ACHN (cell line): ENCODE data around the gene SAXO1.

Experiments used
- DNase-seq: peaks from one replicate; pipeline ENCODE4 v3.0.0-alpha.2; 2015
- in situ Hi-C: cut with HindIII; loops from 2 replicates; pipeline ENCODE4 v1.10.0; 2017; ENCODE audit warnings: low sequenced_read_pairs, low pct_ligation_motif_present, low pct_unique_long_range_greater_than_20kb

The SAXO1 gene

DNA sequence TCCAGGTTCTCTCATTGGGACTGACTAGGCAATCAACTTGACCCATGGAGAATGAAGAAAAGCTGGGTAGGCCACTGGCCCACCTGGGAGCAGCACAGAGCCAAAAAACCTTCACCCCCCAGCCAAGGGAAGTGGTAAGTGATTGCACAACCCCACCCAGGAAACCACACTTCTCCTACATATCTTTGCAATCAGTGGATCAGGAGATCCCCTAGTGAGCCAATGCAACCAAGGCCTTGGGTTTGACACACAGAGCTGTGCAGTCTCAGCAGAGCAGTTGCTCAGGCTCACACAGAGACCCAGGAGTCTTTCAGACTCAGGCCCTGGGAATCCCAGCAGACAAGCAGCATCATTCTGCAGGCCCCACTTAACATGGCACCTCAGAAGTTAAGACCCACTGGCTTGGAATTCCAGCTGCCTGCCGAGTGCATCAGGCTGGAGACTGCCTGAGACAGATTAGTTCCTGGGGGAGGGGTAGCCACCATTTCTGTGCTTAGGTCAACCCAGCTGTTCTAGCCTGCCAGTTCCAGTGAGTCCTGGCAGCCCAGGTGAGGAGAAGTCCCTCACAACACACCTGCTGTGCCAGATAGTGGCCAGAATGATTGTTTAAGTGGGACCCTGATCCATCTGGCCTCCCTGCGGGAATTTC lies 136.4 kb downstream of the SAXO1 start:
- DNase-seq: no peak
- in situ Hi-C loops: no loop called here

DNA sequence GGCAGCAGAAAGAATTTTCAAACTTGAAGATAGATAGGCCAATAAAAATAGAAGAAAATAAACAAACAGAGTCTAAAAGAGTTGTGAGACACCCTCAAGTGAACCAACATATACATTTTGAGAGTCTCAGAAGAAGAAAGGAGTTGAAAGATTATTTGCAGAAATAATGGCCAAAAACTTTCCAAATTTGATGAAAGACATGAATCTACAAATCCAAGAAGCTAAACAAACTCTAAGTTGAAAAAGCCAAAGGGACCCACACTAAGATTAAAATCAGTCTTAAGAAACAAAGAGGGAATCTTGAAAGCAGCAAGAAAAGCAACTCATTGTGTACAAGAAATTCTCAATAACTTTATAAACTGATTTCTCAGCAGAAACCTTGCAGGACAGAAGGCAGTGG lies 137.0 kb downstream of the SAXO1 start:
- DNase-seq: no peak
- in situ Hi-C loops: no loop called here

DNA sequence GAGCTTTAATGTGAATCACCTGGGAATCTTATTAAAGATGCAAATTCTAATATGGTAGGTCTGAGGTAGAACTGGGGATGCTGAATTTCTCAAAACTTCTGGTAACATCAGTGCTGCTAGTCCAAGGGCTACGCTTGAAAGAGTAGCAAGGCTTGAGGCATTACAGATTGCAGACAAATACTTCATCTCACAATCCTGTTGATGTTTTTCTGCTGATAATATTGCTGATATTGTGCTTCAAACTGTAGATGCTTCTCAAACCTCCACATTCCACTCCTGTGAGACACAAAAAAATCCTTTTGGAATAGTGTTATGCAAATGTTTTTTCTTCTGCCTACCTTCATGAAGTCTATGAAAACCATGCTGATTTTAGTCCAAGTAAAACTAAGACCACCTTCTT lies 139.5 kb downstream of the SAXO1 start:
- in situ Hi-C loops: no loop called here
- no peak for DNase-seq

DNA sequence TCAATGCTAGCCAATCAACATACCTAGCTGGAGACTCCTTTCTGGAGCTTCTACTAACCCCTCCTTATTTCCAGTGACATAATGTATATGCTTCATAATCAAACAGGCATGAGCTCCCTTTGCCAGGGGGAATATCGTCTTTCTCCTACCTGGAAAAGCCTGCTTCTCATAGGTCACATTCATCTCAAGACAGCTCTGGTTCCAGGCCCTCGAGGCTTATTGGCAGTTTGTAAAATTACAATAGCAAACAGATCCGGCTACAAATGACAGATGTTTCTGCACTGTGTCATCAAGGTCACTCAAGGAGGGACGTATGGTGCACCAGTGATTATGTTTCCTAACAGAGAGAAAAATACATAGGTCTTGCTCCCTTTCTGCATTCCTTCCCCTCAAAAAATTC lies 140.0 kb downstream of the SAXO1 start:
- DNase-seq: no peak

DNA sequence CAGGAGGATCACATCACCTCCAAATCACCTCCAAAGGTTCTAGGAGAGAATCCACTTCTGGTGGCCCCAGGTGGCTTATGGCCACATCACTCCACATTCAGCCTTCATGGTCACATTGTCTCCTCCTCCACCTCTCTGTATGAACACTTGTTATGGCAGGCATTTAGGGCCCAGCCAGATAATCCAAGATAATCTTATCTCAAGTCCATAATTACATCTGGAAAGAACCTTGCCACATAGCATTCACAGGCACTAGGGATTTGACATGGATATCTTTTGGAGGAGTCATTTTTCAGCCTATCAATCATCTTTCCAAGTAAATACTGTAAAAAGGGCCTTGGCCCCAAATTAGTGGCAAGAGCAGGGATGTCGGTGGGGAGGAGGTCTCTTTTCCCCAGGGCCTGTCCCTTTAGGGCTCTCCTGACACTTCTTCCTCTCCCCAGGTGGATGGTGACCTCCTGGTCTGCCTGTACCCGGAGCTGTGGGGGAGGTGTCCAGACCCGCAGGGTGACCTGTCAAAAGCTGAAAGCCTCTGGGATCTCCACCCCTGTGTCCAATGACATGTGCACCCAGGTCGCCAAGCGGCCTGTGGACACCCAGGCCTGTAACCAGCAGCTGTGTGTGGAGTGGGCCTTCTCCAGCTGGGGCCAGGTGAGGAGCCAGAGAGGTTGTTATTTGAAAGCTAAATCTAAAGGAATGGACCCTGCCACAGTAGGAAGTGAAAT lies 140.9 kb downstream of the SAXO1 start:
- DNase-seq: no peak
- in situ Hi-C loops: no loop called here

More for the DNA sequence above, 140.0 kb downstream of the SAXO1 start:
- in situ Hi-C loops: no loop called here

DNA sequence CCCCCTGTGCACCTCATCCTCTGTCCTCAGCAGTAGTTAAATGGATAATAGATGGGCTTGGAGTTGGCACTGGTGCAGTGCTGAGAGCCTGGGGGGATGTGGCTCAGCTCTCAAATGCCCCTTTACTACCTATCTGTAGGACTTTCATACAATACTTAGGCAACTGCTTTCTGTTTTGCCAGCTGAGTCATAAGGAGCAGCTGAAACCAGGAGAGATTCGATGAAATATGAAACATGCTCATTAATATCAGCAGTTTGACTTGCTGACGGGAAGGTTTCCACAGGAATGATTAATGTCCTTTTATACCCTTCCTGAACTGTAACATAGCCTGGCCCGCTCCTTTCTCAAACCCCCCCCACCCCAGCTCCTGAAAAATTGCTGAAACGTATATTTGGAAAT lies 142.6 kb downstream of the SAXO1 start:
- in situ Hi-C loops: no loop called here
- DNase-seq: no peak

DNA sequence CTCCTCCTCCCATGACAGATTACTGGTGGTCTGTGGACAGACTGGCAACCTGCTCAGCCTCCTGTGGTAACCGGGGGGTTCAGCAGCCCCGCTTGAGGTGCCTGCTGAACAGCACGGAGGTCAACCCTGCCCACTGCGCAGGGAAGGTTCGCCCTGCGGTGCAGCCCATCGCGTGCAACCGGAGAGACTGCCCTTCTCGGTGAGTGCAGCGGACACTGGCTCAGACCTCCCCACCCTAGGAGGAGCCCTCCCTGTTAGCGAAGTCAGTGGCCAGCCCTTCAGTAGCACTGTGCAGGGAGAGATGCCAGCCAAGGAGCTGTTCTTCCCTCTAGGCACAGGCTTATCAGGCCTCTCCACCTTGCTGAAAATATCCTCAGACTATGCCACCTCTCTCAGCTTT lies 143.5 kb downstream of the SAXO1 start:
- in situ Hi-C loops: no loop called here
- DNase-seq: no peak

DNA sequence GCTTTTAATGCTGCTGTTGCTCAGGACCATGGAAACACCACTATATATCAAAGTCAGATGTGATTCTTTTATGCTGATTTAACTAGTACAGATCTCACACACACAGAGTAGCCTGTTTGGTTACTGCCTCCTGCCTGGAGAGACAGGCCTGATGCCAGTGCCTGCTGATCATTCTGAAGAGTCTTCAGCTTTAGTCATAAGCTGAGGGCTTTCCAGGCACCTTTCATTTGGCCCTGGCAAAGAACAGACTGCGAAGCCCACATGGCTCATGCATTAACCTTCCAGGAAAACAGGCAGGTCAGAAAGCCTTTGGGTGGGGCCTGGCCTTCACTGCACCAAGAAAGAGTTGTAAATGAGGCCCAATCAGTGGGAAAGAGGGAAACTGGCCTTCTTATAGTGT lies 144.7 kb downstream of the SAXO1 start:
- no peak for DNase-seq
- in situ Hi-C loops: no loop called here

DNA sequence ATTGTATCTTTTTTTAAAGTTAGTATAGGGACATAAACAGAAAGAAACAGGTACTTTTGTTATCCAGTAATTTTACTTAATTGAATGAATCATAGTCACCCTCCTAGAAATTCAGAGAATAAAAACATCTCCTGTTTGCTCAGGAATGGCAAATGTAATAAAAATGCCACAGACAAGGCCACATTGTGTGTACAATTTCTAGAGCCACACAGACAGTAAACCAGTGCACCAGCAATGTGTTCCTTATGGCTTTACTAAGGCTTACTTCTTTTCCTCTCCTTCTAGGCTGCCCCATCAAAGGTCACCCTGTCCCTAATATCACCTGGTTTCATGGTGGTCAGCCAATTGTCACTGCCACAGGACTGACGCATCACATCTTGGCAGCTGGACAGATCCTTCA lies 145.5 kb downstream of the SAXO1 start:
- DNase-seq: no peak

DNA sequence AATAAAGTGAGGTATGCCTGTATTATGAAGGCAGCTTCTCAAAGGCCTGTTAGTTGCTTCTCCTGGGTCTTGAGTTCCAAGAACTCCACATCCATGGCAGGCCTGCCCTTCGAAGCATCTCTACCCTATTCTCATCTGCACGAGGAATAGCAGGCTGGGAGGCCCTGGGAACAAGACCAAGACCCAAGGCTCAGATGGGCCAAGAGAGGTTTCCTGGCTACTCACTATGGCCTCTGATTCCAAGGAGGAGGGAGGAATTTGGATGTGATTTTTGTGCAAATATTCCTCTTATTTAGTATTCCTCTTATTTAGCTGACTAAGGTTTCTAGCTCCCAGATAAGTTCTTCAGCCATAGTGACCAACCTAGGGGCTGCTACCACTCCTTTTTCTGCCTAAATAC lies 151.3 kb downstream of the SAXO1 start:
- DNase-seq: no peak
- in situ Hi-C loops: no loop called here

More for the DNA sequence above, 145.5 kb downstream of the SAXO1 start:
- in situ Hi-C loops: no loop called here

DNA sequence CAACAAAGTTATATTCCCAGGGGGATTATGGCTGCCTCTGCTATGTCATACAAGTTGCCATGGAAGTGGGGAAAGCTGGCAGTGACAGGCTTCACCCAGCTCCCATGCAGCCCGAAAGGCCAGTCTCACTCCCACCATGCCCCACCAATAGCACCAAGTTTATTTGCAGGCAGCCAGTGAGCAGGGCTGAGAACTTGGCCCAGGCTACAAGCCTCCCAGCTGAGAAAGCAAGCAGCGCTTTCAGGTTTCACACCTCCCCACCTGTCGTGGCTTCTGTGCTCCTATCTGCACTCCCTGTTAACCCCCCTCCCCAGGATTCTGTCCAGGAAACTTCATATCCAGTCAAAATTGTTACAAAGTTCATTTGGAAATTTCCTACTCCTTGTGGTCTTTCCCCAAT lies 155.0 kb downstream of the SAXO1 start:
- no peak for DNase-seq
- in situ Hi-C loops: no loop called here
